Right ventricle myocardium superior (tissue), 1 donor: Measurements from ENCODE around the gene UQCRQ. TPM values are rescaled to one million over a fixed set of nuclear protein-coding genes. Genes with fewer than 3 reads are reported as not detected.

Experiments
- ATAC-seq: fragments of 200-7000 bp; cut with Tn5 transposase; one replicate; pipeline ENCODE4 v1.9.1; 2020; ENCODE audit warnings: mild to moderate bottlenecking; ENCODE audit not compliant: poor library complexity
- DNase-seq: peaks from one replicate; pipeline ENCODE4 v3.0.0-alpha.2; 2020
- intact Hi-C: fragments of 100-400 bp; cut with DNase I; formaldehyde crosslinking; loops from one replicate; pipeline ENCODE4 v1.11.2; 2022
- total RNA-seq: library from RNA; stranded (reverse); fragmentation: NEBNext Ultra II Directional; extraction: Animal tissue kit (Norgen Biotek cat#: 25700); gene quantifications from one replicate; pipeline ENCODE4 v1.2.1, GENCODE V29; 2021
- donor health status: DM: no; HTN: yes; CAD: no; lungs with severe emphysema.

Gene UQCRQ
- total RNA-seq, 1 donor from 2014 or later = 1,987 TPM

GRCh38 chr5:132829742-132830435, 36.6 kb upstream of the UQCRQ start:
- DNase-seq = peak; percentile 88
- peak; percentile 96 for ATAC-seq
- intact Hi-C loops = loop anchor here (5.0 to 10.0 kb wide), 2 partner anchors 52 to 325 kb away; no protein-coding TSS in a partner anchor

- ATAC-seq (peak; percentile 78), DNase-seq (peak; percentile 81)
- intact Hi-C loops = loop anchor here (5.0 kb wide), 1 partner anchor 52 kb away; no protein-coding TSS in a partner anchor
These were observed 35.9 kb upstream of the UQCRQ start, which contains the start of gene SHROOM1 for GRCh38 chr5:132830436-132831094. TSS of gene SHROOM1 (minus strand) at chr5:132830647. CDS start at chr5:132826140, 4,507 bp downstream.

GRCh38 chr5:132831095-132831860, 35.2 kb upstream of the UQCRQ start:
- intact Hi-C loops = loop anchor here (5.0 kb wide), 1 partner anchor 51 kb away; no protein-coding TSS in a partner anchor
- ATAC-seq = no peak
- no peak for DNase-seq

GRCh38 chr5:132832612-132833011, 33.8 kb upstream of the UQCRQ start:
- ATAC-seq = no peak

GRCh38 chr5:132834057-132834456, 32.4 kb upstream of the UQCRQ start:
- intact Hi-C loops = loop anchor here (5.0 kb wide), 1 partner anchor 48 kb away; no protein-coding TSS in a partner anchor
- no peak for ATAC-seq
- no peak for DNase-seq

More at GRCh38 chr5:132832612-132833011, 33.8 kb upstream of the UQCRQ start:
- intact Hi-C loops = loop anchor here (5.0 kb wide), 1 partner anchor 50 kb away; no protein-coding TSS in a partner anchor
- no peak for DNase-seq

GRCh38 chr5:132836852-132837251, 29.6 kb upstream of the UQCRQ start:
- intact Hi-C loops = no loop called here
- DNase-seq = no peak

GRCh38 chr5:132837868-132838267, 28.6 kb upstream of the UQCRQ start:
- intact Hi-C loops = no loop called here
- ATAC-seq (no peak), DNase-seq (no peak)

More at GRCh38 chr5:132836852-132837251, 29.6 kb upstream of the UQCRQ start:
- no peak for ATAC-seq

- ATAC-seq (no peak), DNase-seq (no peak)
These were observed 27.7 kb upstream of the UQCRQ start for GRCh38 chr5:132838516-132839282.

GRCh38 chr5:132839426-132840301, 26.8 kb upstream of the UQCRQ start:
- ATAC-seq = no peak

More at GRCh38 chr5:132838516-132839282, 27.7 kb upstream of the UQCRQ start:
- intact Hi-C loops = no loop called here

GRCh38 chr5:132840313-132840712, 26.1 kb upstream of the UQCRQ start:
- intact Hi-C loops = no loop called here
- DNase-seq = no peak
- ATAC-seq = no peak

More at GRCh38 chr5:132839426-132840301, 26.8 kb upstream of the UQCRQ start:
- intact Hi-C loops = no loop called here
- no peak for DNase-seq

- ATAC-seq (no peak), DNase-seq (no peak)
- intact Hi-C loops = no loop called here
These were observed 25.5 kb upstream of the UQCRQ start for GRCh38 chr5:132840896-132841295.

GRCh38 chr5:132841305-132841704, 25.1 kb upstream of the UQCRQ start:
- intact Hi-C loops = no loop called here
- ATAC-seq = no peak
- no peak for DNase-seq

GRCh38 chr5:132848270-132848669, 18.2 kb upstream of the UQCRQ start:
- intact Hi-C loops = no loop called here
- DNase-seq = no peak
- no peak for ATAC-seq

GRCh38 chr5:132849347-132849746, 17.1 kb upstream of the UQCRQ start:
- DNase-seq (no peak), ATAC-seq (no peak)
- intact Hi-C loops = no loop called here

GRCh38 chr5:132850066-132850465, 16.4 kb upstream of the UQCRQ start:
- no peak for ATAC-seq
- intact Hi-C loops = no loop called here
- no peak for DNase-seq

- DNase-seq (no peak), ATAC-seq (no peak)
- intact Hi-C loops = no loop called here
These were observed 13.1 kb upstream of the UQCRQ start for GRCh38 chr5:132853323-132853722.

GRCh38 chr5:132853790-132854189, 12.7 kb upstream of the UQCRQ start:
- intact Hi-C loops = no loop called here
- no peak for DNase-seq
- no peak for ATAC-seq
